Measurements from ENCODE around the gene STARD8.

DNA sequence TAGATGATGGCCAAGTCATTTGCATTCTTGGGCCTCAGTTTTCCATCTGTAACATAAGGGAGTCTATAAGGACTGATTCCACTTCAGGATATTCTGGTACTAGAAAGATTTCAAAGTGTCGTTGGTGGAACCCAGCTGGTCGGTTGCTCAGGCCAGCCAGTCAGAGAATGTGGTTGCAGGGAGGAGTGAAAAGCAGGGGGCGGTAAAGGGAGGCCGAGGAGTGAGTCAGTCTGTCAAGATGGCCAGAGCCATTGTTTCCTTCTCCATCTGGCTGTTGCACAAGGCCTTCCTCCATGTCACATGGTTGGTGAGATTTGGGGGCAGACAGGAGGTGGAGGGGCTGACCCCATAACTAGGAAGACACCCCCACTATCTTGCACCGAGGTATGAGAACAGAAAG lies 38.2 kb downstream of the STARD8 start:
- TF ChIP-seq, protein P1, sequence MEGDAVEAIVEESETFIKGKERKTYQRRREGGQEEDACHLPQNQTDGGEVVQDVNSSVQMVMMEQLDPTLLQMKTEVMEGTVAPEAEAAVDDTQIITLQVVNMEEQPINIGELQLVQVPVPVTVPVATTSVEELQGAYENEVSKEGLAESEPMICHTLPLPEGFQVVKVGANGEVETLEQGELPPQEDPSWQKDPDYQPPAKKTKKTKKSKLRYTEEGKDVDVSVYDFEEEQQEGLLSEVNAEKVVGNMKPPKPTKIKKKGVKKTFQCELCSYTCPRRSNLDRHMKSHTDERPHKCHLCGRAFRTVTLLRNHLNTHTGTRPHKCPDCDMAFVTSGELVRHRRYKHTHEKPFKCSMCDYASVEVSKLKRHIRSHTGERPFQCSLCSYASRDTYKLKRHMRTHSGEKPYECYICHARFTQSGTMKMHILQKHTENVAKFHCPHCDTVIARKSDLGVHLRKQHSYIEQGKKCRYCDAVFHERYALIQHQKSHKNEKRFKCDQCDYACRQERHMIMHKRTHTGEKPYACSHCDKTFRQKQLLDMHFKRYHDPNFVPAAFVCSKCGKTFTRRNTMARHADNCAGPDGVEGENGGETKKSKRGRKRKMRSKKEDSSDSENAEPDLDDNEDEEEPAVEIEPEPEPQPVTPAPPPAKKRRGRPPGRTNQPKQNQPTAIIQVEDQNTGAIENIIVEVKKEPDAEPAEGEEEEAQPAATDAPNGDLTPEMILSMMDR (IDR thresholded peaks at IDR 0.05; ENCODE audit: low read depth, low read length): no peak
- TF ChIP-seq EZH2phosphoT487 (IDR thresholded peaks at IDR 0.05; ENCODE audit: low read depth): no peak

Measured in OCI-LY3 (cell line).